SK-N-SH (cell line): ENCODE results near the gene HNRNPAB. TPM values are rescaled to one million over a fixed set of nuclear protein-coding genes. Genes with fewer than 3 reads are reported as not detected.

Source experiments
- CTCF ChIA-PET: fragments of 300-600, 350-600 bp; formaldehyde crosslinking; extraction: SDS; loops from one replicate; lab custom pipeline; 2021; lab: Yijun Ruan, JAX
- POLR2A ChIA-PET: fragments of 350-600 bp; sonication (Branson Sonifier 250); formaldehyde crosslinking; extraction: SDS; loops from one replicate; lab custom pipeline; 2020; ENCODE audit warnings: antibody characterized with exemption, inconsistent platforms; lab: Yijun Ruan, JAX
- DNase-seq: peaks from one replicate; pipeline ENCODE4 v3.0.0; 2012
- H2AFZ ChIP-seq: fragments of 200-600 bp; sonication (generic); 2 replicates; pipeline ENCODE4 v1.8.1; 2016; ENCODE audit warnings: antibody characterized with exemption, mild to moderate bottlenecking, low read depth
- H3F3A ChIP-seq: fragments of 200-600 bp; sonication (generic); replicated peaks from 2 replicates; pipeline ENCODE3; 2016; ENCODE audit warnings: antibody characterized with exemption, mild to moderate bottlenecking; ENCODE audit not compliant: insufficient read depth
- H3K27ac ChIP-seq, 2 experiments: fragments of 200-500 bp in 1 of 2; fragments of 200-600 bp in 1 of 2; sonication (Bioruptor generic) in 1 of 2; sonication (generic), shearing (Covaris generic) in 1 of 2; 2 replicates each; pipeline versions ENCODE4 v1.5.1 to v1.6.1; 2014 to 2016; ENCODE audit warnings: low read depth in 2 of 2, inconsistent platforms in 1 of 2, low read length in 1 of 2, mild to moderate bottlenecking in 1 of 2, mixed read lengths in 1 of 2
- H3K27me3 ChIP-seq: fragments of 200-600 bp; sonication (generic), shearing (Covaris generic); 2 replicates; pipeline ENCODE4 v1.6.1; 2016; ENCODE audit warnings: mixed run types; ENCODE audit not compliant: insufficient read depth
- H3K36me3 ChIP-seq, 2 experiments: fragments of 200-500 bp in 1 of 2; fragments of 200-600 bp in 1 of 2; sonication (Bioruptor generic) in 1 of 2; sonication (generic) in 1 of 2; replicated peaks in 1 of 2; 2 replicates each; pipeline versions ENCODE3 to v1.5.1; 2014 to 2016; ENCODE audit warnings: low read length in 1 of 2, mild to moderate bottlenecking in 1 of 2; ENCODE audit not compliant: insufficient read depth in 2 of 2, control insufficient read depth in 1 of 2
- H3K4me1 ChIP-seq, 2 experiments: fragments of 200-500 bp in 1 of 2; fragments of 200-600 bp in 1 of 2; sonication (Bioruptor generic) in 1 of 2; sonication (generic), shearing (Covaris generic) in 1 of 2; 2 replicates each; pipeline versions ENCODE4 v1.5.1 to v1.6.1; 2014 to 2016; ENCODE audit warnings: low read depth in 1 of 2, low read length in 1 of 2, mixed run types in 1 of 2; ENCODE audit not compliant: insufficient read depth in 2 of 2, control insufficient read depth in 1 of 2
- H3K4me2 ChIP-seq: fragments of 200-600 bp; sonication (generic), shearing (Covaris generic); 2 replicates; pipeline ENCODE4 v1.6.1; 2017; ENCODE audit warnings: mixed run types
- H3K4me3 ChIP-seq, 2 experiments: fragments of 200-500 bp in 1 of 2; fragments of 200-600 bp in 1 of 2; sonication (Bioruptor generic) in 1 of 2; sonication (generic), shearing (Covaris generic) in 1 of 2; 2 replicates each; pipeline versions ENCODE4 v1.5.1 to v1.8.1; 2014 to 2016; ENCODE audit warnings: low read depth in 2 of 2, inconsistent platforms in 1 of 2, low read length in 1 of 2, mild to moderate bottlenecking in 1 of 2, mixed read lengths in 1 of 2, moderate library complexity in 1 of 2
- H3K79me2 ChIP-seq: fragments of 200-600 bp; sonication (generic); 2 replicates; pipeline ENCODE4 v1.8.1; 2017; ENCODE audit warnings: mild to moderate bottlenecking; ENCODE audit not compliant: insufficient read depth
- H3K9ac ChIP-seq: fragments of 200-600 bp; sonication (generic); 2 replicates; pipeline ENCODE4 v1.6.1; 2017; ENCODE audit warnings: mixed run types
- H3K9me2 ChIP-seq: fragments of 200-600 bp; sonication (generic); 2 replicates; pipeline ENCODE4 v1.6.1; 2017; ENCODE audit warnings: mixed run types
- H3K9me3 ChIP-seq: fragments of 200-600 bp; sonication (generic); 2 replicates; pipeline ENCODE4 v1.6.1; 2017; ENCODE audit warnings: mixed run types, mild to moderate bottlenecking, moderate library complexity
- H4K20me1 ChIP-seq: fragments of 200-600 bp; sonication (generic); 2 replicates; pipeline ENCODE4 v1.6.1; 2017; ENCODE audit warnings: mild to moderate bottlenecking, mixed run types; ENCODE audit not compliant: insufficient read depth
- ELF1 ChIP-seq: IDR thresholded peaks from 2 replicates; pipeline ENCODE4 v1.4.0; 2012
- FOSL2 ChIP-seq: IDR thresholded peaks from 2 replicates; pipeline ENCODE4 v1.4.0; 2012; ENCODE audit warnings: low read depth, mild to moderate bottlenecking, moderate library complexity, borderline replicate concordance
- FOXJ3 ChIP-seq: sonication (generic); formaldehyde crosslinking; IDR thresholded peaks from 2 replicates; pipeline ENCODE4 v1.5.1; 2020; ENCODE audit warnings: mild to moderate bottlenecking, missing genetic modification reagents
- GABPA ChIP-seq: IDR thresholded peaks from 2 replicates; pipeline ENCODE4 v1.4.0; 2012; ENCODE audit warnings: low read depth, mild to moderate bottlenecking
- GATA2 ChIP-seq: sonication (generic); formaldehyde crosslinking; IDR thresholded peaks from 2 replicates; pipeline ENCODE4 v1.5.0; 2020; ENCODE audit warnings: mild to moderate bottlenecking, missing genetic modification reagents
- MXI1 ChIP-seq: IDR thresholded peaks from 2 replicates; pipeline ENCODE4 v1.6.1; 2012; ENCODE audit warnings: mild to moderate bottlenecking, low read depth, low read length, improper control_type of control experiment
- POLR2AphosphoS5 ChIP-seq: IDR thresholded peaks from 2 replicates; pipeline ENCODE4 v1.6.1; 2012; ENCODE audit warnings: low read depth, low read length
- RAD21 ChIP-seq: IDR thresholded peaks from 2 replicates; pipeline ENCODE4 v1.6.1; 2012; ENCODE audit warnings: mild to moderate bottlenecking, low read length
- RCOR1 ChIP-seq: fragments of 150-350 bp; IDR thresholded peaks from 2 replicates; pipeline ENCODE4 v1.6.1; 2017; ENCODE audit warnings: antibody characterized with exemption, low read length
- RFX5 ChIP-seq: IDR thresholded peaks from 2 replicates; pipeline ENCODE4 v1.6.1; 2012; ENCODE audit warnings: mild to moderate bottlenecking, improper control_type of control experiment, low read length
- RXRA ChIP-seq: IDR thresholded peaks from 2 replicates; pipeline ENCODE4 v1.4.0; 2012; ENCODE audit warnings: low read depth, mild to moderate bottlenecking, borderline replicate concordance
- SMC3 ChIP-seq: IDR thresholded peaks from 2 replicates; pipeline ENCODE4 v1.6.1; 2012; ENCODE audit warnings: low read depth, low read length, improper control_type of control experiment
- TAF1 ChIP-seq: IDR thresholded peaks from 2 replicates; pipeline ENCODE4 v1.6.1; 2012; ENCODE audit warnings: low read depth, mild to moderate bottlenecking, low read length, moderate library complexity, borderline replicate concordance
- TCF12 ChIP-seq: IDR thresholded peaks from 2 replicates; pipeline ENCODE4 v1.4.0; 2012
- TEAD4 ChIP-seq: IDR thresholded peaks from 2 replicates; pipeline ENCODE4 v1.4.0; 2012; ENCODE audit warnings: mild to moderate bottlenecking, borderline replicate concordance; ENCODE audit not compliant: insufficient read depth
- WGBS: methylation state at CpG from one replicate; pipeline ENCODE4 v1.1.6; 2017; ENCODE audit warnings: low lambda C conversion rate; 5-methylcytosine and 5-hydroxymethylcytosine counted together
- polyA plus RNA-seq, 3 experiments: library from polyadenylated mRNA; depleted of rRNA; stranded (reverse); fragments of >200 nt; gene quantifications; 2 replicates each; pipeline ENCODE4 v1.2.3, GENCODE V29; 2012
- TF ChIP-seq, protein P1 (sequence below): IDR thresholded peaks from 2 replicates; pipeline ENCODE4; 2012
- TF ChIP-seq, protein P2 (sequence below): IDR thresholded peaks from 2 replicates; pipeline ENCODE4 v1.4.0; 2012; ENCODE audit warnings: low read depth
- TF ChIP-seq, protein P3 (sequence below): fragments of 200-600 bp; sonication (generic); IDR thresholded peaks from 2 replicates; pipeline ENCODE4 v1.6.1; 2017; ENCODE audit warnings: antibody characterized with exemption, mild to moderate bottlenecking, moderate library complexity
- TF ChIP-seq, protein P4 (sequence below): IDR thresholded peaks from 2 replicates; pipeline ENCODE4 v1.6.1; 2012; ENCODE audit warnings: mild to moderate bottlenecking, low read depth, low read length, moderate library complexity
- TF ChIP-seq, protein P5 (sequence below): fragments of 150-350 bp; IDR thresholded peaks from 2 replicates; pipeline ENCODE4 v1.6.1; 2017; ENCODE audit warnings: antibody characterized with exemption, low read length, low read depth, borderline replicate concordance

Gene HNRNPAB
- polyA plus RNA-seq, 1 of the 3 experiments (the other 2 are of a cell fraction) = 164 TPM

DNA sequence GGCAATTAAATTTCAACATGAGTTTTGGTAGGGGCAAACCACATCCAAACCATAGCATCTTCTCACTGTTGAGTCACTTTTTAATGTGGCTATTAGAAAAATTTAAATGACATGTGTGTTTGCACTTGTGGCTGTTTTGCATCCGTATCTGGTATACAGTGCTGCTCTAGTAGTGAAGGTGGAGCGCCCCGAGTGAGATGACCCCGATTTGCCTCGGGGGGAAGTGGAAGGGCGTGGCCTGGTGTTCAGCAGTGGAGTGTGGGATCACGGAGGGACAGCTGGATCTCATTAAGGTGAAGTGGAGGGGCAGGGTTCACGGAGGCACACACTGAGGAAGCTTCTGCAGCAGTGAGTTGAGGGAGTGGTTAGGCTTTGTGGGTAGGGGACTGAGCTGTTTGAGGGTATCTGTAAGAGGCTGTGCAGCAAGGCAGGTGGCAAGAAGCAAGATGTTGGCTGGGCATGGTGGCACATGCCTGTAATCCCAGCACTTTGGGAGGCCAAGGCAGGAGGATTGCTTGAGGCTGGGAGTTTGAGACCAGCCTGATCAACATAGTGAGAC is 11.0 kb upstream of the HNRNPAB start:
- WGBS = 33% methylated on average over 8 of the region's 8 CpGs
- TF ChIP-seq FOSL2 (no peak), GABPA (no peak), RFX5 (no peak), ELF1 (no peak), TEAD4 (no peak), TAF1 (no peak), RXRA (no peak), POLR2AphosphoS5 (no peak), SMC3 (no peak), RAD21 (no peak), FOXJ3 (no peak), GATA2 (CRISPR knock-in tag) (no peak), TCF12 (no peak), RCOR1 (no peak), MXI1 (no peak)
- TF ChIP-seq, protein P1, sequence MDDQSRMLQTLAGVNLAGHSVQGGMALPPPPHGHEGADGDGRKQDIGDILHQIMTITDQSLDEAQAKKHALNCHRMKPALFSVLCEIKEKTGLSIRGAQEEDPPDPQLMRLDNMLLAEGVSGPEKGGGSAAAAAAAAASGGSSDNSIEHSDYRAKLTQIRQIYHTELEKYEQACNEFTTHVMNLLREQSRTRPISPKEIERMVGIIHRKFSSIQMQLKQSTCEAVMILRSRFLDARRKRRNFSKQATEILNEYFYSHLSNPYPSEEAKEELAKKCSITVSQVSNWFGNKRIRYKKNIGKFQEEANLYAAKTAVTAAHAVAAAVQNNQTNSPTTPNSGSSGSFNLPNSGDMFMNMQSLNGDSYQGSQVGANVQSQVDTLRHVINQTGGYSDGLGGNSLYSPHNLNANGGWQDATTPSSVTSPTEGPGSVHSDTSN = no peak
- TF ChIP-seq, protein P2, sequence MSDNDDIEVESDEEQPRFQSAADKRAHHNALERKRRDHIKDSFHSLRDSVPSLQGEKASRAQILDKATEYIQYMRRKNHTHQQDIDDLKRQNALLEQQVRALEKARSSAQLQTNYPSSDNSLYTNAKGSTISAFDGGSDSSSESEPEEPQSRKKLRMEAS = no peak
- TF ChIP-seq, protein P3, sequence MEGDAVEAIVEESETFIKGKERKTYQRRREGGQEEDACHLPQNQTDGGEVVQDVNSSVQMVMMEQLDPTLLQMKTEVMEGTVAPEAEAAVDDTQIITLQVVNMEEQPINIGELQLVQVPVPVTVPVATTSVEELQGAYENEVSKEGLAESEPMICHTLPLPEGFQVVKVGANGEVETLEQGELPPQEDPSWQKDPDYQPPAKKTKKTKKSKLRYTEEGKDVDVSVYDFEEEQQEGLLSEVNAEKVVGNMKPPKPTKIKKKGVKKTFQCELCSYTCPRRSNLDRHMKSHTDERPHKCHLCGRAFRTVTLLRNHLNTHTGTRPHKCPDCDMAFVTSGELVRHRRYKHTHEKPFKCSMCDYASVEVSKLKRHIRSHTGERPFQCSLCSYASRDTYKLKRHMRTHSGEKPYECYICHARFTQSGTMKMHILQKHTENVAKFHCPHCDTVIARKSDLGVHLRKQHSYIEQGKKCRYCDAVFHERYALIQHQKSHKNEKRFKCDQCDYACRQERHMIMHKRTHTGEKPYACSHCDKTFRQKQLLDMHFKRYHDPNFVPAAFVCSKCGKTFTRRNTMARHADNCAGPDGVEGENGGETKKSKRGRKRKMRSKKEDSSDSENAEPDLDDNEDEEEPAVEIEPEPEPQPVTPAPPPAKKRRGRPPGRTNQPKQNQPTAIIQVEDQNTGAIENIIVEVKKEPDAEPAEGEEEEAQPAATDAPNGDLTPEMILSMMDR = no peak
- TF ChIP-seq, protein P4, sequence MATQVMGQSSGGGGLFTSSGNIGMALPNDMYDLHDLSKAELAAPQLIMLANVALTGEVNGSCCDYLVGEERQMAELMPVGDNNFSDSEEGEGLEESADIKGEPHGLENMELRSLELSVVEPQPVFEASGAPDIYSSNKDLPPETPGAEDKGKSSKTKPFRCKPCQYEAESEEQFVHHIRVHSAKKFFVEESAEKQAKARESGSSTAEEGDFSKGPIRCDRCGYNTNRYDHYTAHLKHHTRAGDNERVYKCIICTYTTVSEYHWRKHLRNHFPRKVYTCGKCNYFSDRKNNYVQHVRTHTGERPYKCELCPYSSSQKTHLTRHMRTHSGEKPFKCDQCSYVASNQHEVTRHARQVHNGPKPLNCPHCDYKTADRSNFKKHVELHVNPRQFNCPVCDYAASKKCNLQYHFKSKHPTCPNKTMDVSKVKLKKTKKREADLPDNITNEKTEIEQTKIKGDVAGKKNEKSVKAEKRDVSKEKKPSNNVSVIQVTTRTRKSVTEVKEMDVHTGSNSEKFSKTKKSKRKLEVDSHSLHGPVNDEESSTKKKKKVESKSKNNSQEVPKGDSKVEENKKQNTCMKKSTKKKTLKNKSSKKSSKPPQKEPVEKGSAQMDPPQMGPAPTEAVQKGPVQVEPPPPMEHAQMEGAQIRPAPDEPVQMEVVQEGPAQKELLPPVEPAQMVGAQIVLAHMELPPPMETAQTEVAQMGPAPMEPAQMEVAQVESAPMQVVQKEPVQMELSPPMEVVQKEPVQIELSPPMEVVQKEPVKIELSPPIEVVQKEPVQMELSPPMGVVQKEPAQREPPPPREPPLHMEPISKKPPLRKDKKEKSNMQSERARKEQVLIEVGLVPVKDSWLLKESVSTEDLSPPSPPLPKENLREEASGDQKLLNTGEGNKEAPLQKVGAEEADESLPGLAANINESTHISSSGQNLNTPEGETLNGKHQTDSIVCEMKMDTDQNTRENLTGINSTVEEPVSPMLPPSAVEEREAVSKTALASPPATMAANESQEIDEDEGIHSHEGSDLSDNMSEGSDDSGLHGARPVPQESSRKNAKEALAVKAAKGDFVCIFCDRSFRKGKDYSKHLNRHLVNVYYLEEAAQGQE = no peak
- TF ChIP-seq, protein P5, sequence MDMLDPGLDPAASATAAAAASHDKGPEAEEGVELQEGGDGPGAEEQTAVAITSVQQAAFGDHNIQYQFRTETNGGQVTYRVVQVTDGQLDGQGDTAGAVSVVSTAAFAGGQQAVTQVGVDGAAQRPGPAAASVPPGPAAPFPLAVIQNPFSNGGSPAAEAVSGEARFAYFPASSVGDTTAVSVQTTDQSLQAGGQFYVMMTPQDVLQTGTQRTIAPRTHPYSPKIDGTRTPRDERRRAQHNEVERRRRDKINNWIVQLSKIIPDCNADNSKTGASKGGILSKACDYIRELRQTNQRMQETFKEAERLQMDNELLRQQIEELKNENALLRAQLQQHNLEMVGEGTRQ = no peak
- H3K36me3 ChIP-seq = no peaks in the 10 kb centered on the region
- H3K27me3 ChIP-seq = no peaks in the 10 kb centered on the region; the same call in 1 of the 2 replicates
- DNase-seq = no peak
- H3K9ac ChIP-seq = no peak overlapping the region
- H3K79me2 ChIP-seq = no peaks in the 10 kb centered on the region
- ChIA-PET POLR2A (no interaction called here), CTCF (no interaction called here)
- H3F3A ChIP-seq = no peaks in the 10 kb centered on the region
- no peak overlapping the region for H3K4me3 ChIP-seq
- H3K9me2 ChIP-seq = no peaks in the 10 kb centered on the region
- H4K20me1 ChIP-seq = no peaks in the 10 kb centered on the region
- no peaks in the 10 kb centered on the region for H3K9me3 ChIP-seq
- no peaks in the 10 kb centered on the region for H3K4me1 ChIP-seq
- H3K27ac ChIP-seq = no peak overlapping the region
- H3K4me2 ChIP-seq = no peak overlapping the region
- H2AFZ ChIP-seq = no peak overlapping the region
